ENCODE measurements around the gene THOC1. TPM values are rescaled to one million over a fixed set of nuclear protein-coding genes. Genes with fewer than 3 reads are reported as not detected.

Gene THOC1
- total and polyA plus RNA-seq, 2 of the 8 experiments (the other 6 are each of a cell fraction or from before 2014, with no cell fraction given) = 19.1 to 66.4 TPM

DNA sequence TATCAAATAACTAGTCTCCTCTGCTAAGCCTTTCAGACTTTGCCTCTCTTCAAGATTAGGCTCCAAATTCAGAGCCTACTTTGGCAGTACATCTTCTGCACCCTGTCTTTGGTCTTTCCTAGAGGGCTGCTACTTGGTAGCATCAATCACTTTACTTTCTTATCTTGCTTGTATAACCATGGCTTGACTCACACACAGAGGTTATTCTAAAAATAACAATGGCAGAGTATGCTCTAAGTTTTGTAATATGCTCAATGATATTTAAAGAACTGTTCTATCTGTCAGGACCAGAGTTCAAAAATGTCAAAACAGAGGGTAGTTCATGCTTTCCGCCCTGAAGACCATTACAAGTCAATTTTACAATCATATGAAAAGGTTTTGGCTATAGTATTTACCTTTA is 27.7 kb downstream of the THOC1 start:
- no peak overlapping the region for H2BK15ac ChIP-seq (ENCODE audit: low read length)
- no peak overlapping the region for H3K4me2 ChIP-seq (ENCODE audit: insufficient read depth in 1 of 2, low read depth in 2 of 2, low read length in 2 of 2)
- no peak overlapping the region for H2AFZ ChIP-seq (ENCODE audit: low read length)
- H3K79me1 ChIP-seq (ENCODE audit: low read depth, low read length) = no peaks in the 10 kb centered on the region
- no peaks in the 10 kb centered on the region for H3K23me2 ChIP-seq (ENCODE audit: low read depth, low read length)
- H3K23ac ChIP-seq (ENCODE audit: insufficient read length) = no peak overlapping the region
- no peak overlapping the region for H3K9ac ChIP-seq (replicated peaks in 1 of 4; ENCODE audit: extremely low read depth in 1 of 4, low read depth in 3 of 4, low read length in 3 of 4)
- H3K4me1 ChIP-seq (replicated peaks in 1 of 4; ENCODE audit: control insufficient read depth in 3 of 4, insufficient read depth in 4 of 4, low read length in 3 of 4) = no peaks in the 10 kb centered on the region
- no peaks in the 10 kb centered on the region for H3K79me2 ChIP-seq (ENCODE audit: control insufficient read depth in 1 of 2, insufficient read depth in 2 of 2, low read length in 2 of 2)
- peaks cover 0 to 4% of the 10 kb centered on the region in 2 experiments; a peak in 1 of 4 replicates for H3K9me3 ChIP-seq (ENCODE audit: insufficient read depth in 2 of 2, low read depth in 1 of 2, low read length in 1 of 2)
- POLR2A ChIA-PET (ENCODE audit: partially characterized antibody) = no interaction called here
- no peak overlapping the region for H2BK5ac ChIP-seq (ENCODE audit: low read depth, low read length)
- no peak overlapping the region for H4K5ac ChIP-seq (ENCODE audit: insufficient read length, low read depth, low read length)
- H4K91ac ChIP-seq (replicated peaks; ENCODE audit: insufficient read length, low read length) = no peak overlapping the region
- no peak overlapping the region for H3K14ac ChIP-seq (ENCODE audit: insufficient read length)
- H3K36me3 ChIP-seq (ENCODE audit: control insufficient read depth in 2 of 4, insufficient read depth in 4 of 4, low read length in 3 of 4) = peaks cover 2 to 29% (median 20%) of the 10 kb centered on the region in 4 experiments; a peak in 7 of 8 replicates
- FAIRE-seq (no peak), DNase-seq (ENCODE audit: low read depth in 1 of 2, low spot score in 2 of 2) (no peak)
- H3K4me3 ChIP-seq (ENCODE audit: extremely low read depth in 1 of 4, insufficient read depth in 2 of 4, low read depth in 3 of 4, low read length in 4 of 4) = no peak overlapping the region
- H4K20me1 ChIP-seq (replicated peaks in 1 of 2; ENCODE audit: control insufficient read depth in 1 of 2, insufficient read depth in 2 of 2, low read length in 2 of 2) = no peaks in the 10 kb centered on the region
- H3K18ac ChIP-seq (ENCODE audit: extremely low read depth, low read length) = no peak overlapping the region
- H2BK120ac ChIP-seq (replicated peaks; ENCODE audit: low read depth, low read length) = no peak overlapping the region
- no peaks in the 10 kb centered on the region for H3K27me3 ChIP-seq (replicated peaks in 1 of 4; ENCODE audit: control insufficient read depth in 3 of 4, extremely low read depth in 1 of 4, insufficient read depth in 3 of 4, low read length in 3 of 4)
- H3K27ac ChIP-seq (ENCODE audit: low read depth, low read length) = no peak overlapping the region
- H3K4ac ChIP-seq (replicated peaks; ENCODE audit: insufficient read length, low read depth, low read length) = no peak overlapping the region
- no peak overlapping the region for H2AK5ac ChIP-seq (ENCODE audit: low read depth, low read length)
- CTCF ChIA-PET (ENCODE audit: partially characterized antibody) = no interaction called here
- no peak overlapping the region for H4K8ac ChIP-seq (ENCODE audit: extremely low read depth, insufficient read depth, low read length)
- H2BK12ac ChIP-seq (ENCODE audit: low read depth, low read length) = no peak overlapping the region
- WGBS, 2 experiments (ENCODE audit: extremely low coverage in 1 of 2, insufficient coverage in 1 of 2, insufficient read length in 1 of 2, insufficient replicate concordance in 2 of 2, low coverage in 1 of 2, low lambda C conversion rate in 2 of 2, missing lambda C conversion rate in 1 of 2) = 89% methylated on average over 1 of the region's 1 CpG; no CpG with 5 or more reads in 1 of the 2 experiments
- no peak overlapping the region for H3K56ac ChIP-seq (replicated peaks; ENCODE audit: insufficient read length, low read depth, low read length)
- no peak overlapping the region for H2BK20ac ChIP-seq (ENCODE audit: low read length)
- TF ChIP-seq EP300 (IDR thresholded peaks at IDR 0.05; ENCODE audit: borderline replicate concordance in 1 of 2, low read depth in 2 of 2, low read length in 2 of 2) (no peak), RNF2 (IDR thresholded peaks at IDR 0.05; ENCODE audit: borderline replicate concordance, low read depth, low read length, missing control alignments, poor library complexity, severe bottlenecking) (no peak), ATF3 (IDR thresholded peaks at IDR 0.05; ENCODE audit: insufficient read depth, low read depth, low read length) (no peak), HDAC2 (IDR thresholded peaks at IDR 0.05; ENCODE audit: borderline replicate concordance in 1 of 2, low read depth in 2 of 2, low read length in 2 of 2) (no peak), CBX5 (IDR thresholded peaks at IDR 0.05; ENCODE audit: low read depth, low read length) (no peak), ASH2L (IDR thresholded peaks at IDR 0.05; ENCODE audit: low read length) (no peak), EGR1 (IDR thresholded peaks at IDR 0.05; ENCODE audit: borderline replicate concordance, low read depth, low read length) (no peak), KDM5A (IDR thresholded peaks at IDR 0.05; ENCODE audit: low read length) (no peak), CREB1 (IDR thresholded peaks at IDR 0.05) (no peak)
- TF ChIP-seq, protein P1, sequence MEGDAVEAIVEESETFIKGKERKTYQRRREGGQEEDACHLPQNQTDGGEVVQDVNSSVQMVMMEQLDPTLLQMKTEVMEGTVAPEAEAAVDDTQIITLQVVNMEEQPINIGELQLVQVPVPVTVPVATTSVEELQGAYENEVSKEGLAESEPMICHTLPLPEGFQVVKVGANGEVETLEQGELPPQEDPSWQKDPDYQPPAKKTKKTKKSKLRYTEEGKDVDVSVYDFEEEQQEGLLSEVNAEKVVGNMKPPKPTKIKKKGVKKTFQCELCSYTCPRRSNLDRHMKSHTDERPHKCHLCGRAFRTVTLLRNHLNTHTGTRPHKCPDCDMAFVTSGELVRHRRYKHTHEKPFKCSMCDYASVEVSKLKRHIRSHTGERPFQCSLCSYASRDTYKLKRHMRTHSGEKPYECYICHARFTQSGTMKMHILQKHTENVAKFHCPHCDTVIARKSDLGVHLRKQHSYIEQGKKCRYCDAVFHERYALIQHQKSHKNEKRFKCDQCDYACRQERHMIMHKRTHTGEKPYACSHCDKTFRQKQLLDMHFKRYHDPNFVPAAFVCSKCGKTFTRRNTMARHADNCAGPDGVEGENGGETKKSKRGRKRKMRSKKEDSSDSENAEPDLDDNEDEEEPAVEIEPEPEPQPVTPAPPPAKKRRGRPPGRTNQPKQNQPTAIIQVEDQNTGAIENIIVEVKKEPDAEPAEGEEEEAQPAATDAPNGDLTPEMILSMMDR (IDR thresholded peaks at IDR 0.05; ENCODE audit: control extremely low read depth in 1 of 3, insufficient read depth in 1 of 3, low read depth in 1 of 3, low read length in 3 of 3) = no peak

Measured in H1 (cell line).